Ovary (tissue), 9 donors: ENCODE results near the gene CHMP5. TPM values are rescaled to one million over a fixed set of nuclear protein-coding genes. Genes with fewer than 3 reads are reported as not detected.
A peak's percentile ranks its signal among the peaks of the same experiment; 100 is the strongest.

Experiments used
- DNase-seq, 5 donors: peaks; one replicate each; pipeline ENCODE4 v3.0.0-alpha.2; 2019 to 2020
- H3K27ac ChIP-seq, 2 donors: fragments of 200-600 bp; one replicate each; pipeline versions ENCODE4 v1.5.1 to v1.8.0; 2019 to 2022
- H3K27me3 ChIP-seq: fragments of 200-600 bp; one replicate; pipeline ENCODE4 v1.8.0; 2022
- H3K36me3 ChIP-seq: fragments of 200-600 bp; sonication (generic); one replicate; pipeline ENCODE4 v1.5.1; 2019
- H3K4me1 ChIP-seq: one replicate; pipeline ENCODE4 v1.8.1; 2013; ENCODE audit warnings: mild to moderate bottlenecking, moderate library complexity; ENCODE audit not compliant: insufficient read depth
- H3K4me3 ChIP-seq: fragments of 200-600 bp; sonication (generic); one replicate; pipeline ENCODE4 v1.5.1; 2017
- H3K9me3 ChIP-seq, 2 donors: fragments of 200-600 bp in 1 of 2; sonication (generic) in 1 of 2; one replicate each; pipeline versions ENCODE4 v1.5.1 to v1.8.1; 2013 to 2019; ENCODE audit warnings: mild to moderate bottlenecking in 1 of 2, moderate library complexity in 1 of 2
- EP300 ChIP-seq: sonication (generic); formaldehyde crosslinking; IDR thresholded peaks from one replicate; pipeline ENCODE4 v1.6.1; 2017; ENCODE audit warnings: antibody characterized with exemption
- POLR2A ChIP-seq: fragments of 450-650 bp; IDR thresholded peaks from one replicate; pipeline ENCODE4 v1.6.1; 2017; ENCODE audit warnings: antibody characterized with exemption, mild to moderate bottlenecking, moderate library complexity
- WGBS, 3 donors: extraction: QIAGEN DNeasy Blood & Tissue Kit in 1 of 3; methylation state at CpG; one replicate each; pipeline versions ENCODE4 v1.1.5 to v1.1.7; 2013 to 2017; 5-methylcytosine and 5-hydroxymethylcytosine counted together
- intact Hi-C, 4 donors: fragments of 100-400 bp; cut with DNase I; formaldehyde crosslinking; loops; one replicate each; pipeline versions ENCODE4 v1.11.0 to v1.15.1; 2022 to 2023
- polyA plus RNA-seq, 2 donors: library from polyadenylated mRNA; stranded (reverse); fragments of 200-250 nt in 1 of 2; fragments of 350-450 nt in 1 of 2; fragmentation: Illumina TruSeq in 1 of 2; extraction: RNeasy Lipid Tissue Mini Kit (QIAGEN cat#74804) in 1 of 2; gene quantifications; one replicate each; pipeline ENCODE4 v1.2.3, GENCODE V29; 2013 to 2014
- total RNA-seq, 7 donors: library from RNA; depleted of rRNA in 2 of 7; stranded (reverse); fragments of >200 nt in 2 of 7; fragmentation: NEBNext Ultra II Directional in 3 of 7; extraction: Animal tissue kit (Norgen Biotek cat#: 25700) in 3 of 7; gene quantifications; one replicate each; pipeline versions ENCODE4 v1.1.0 to v1.2.4, GENCODE V29; 2016 to 2023
- TF ChIP-seq, protein P1 (sequence below), 3 donors: fragments of 450-650 bp in 2 of 3; fragments of 200-600 bp in 1 of 3; IDR thresholded peaks; one replicate each; pipeline versions ENCODE4 v1.5.1 to v1.8.0; 2016 to 2022; ENCODE audit warnings: antibody characterized with exemption in 3 of 3, mild to moderate bottlenecking in 1 of 3
- donor health status: DM: no; HTN: no; CAD: no; lungs with moderate emphysema.
- donor health status: DM: no; HTN: no; CAD: no.
- donor health status: Bipolar disorder and iron deficiency.
- donor health status: DM: yes; HTN: yes; CAD: no.
- donor health status: DM: no; HTN: no; CAD: no.
- donor health status: DM: yes; HTN: yes; CAD: no.

The CHMP5 gene
- total and polyA plus RNA-seq, 9 donors, result 39.7 to 66.5 (median 52.9) TPM

DNA sequence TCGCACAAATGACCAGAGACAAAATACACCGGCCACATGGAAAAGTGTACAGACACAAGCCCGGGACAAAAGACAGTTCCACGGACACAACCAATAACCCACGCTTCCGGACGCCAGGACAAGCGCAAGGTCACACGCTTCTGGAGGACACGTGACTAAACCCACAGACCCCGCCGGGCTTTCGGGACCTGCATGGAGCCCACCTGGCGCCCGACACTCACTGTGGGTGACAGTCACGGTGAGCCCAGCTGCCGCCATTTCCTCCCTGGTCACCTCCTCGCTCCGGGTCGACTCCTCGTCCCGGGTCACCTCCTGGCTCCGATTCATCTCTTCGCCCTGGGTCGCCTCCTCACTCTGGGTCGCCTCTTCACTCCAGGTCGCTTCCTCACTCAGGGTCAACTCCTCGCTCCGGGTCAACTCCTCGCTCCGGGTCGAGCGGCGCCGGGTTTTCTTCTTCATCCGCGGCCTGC is 811 bp upstream of the CHMP5 start:
- peak in 1 of 5 donors; percentile 59 for DNase-seq
- TF ChIP-seq, protein P1, sequence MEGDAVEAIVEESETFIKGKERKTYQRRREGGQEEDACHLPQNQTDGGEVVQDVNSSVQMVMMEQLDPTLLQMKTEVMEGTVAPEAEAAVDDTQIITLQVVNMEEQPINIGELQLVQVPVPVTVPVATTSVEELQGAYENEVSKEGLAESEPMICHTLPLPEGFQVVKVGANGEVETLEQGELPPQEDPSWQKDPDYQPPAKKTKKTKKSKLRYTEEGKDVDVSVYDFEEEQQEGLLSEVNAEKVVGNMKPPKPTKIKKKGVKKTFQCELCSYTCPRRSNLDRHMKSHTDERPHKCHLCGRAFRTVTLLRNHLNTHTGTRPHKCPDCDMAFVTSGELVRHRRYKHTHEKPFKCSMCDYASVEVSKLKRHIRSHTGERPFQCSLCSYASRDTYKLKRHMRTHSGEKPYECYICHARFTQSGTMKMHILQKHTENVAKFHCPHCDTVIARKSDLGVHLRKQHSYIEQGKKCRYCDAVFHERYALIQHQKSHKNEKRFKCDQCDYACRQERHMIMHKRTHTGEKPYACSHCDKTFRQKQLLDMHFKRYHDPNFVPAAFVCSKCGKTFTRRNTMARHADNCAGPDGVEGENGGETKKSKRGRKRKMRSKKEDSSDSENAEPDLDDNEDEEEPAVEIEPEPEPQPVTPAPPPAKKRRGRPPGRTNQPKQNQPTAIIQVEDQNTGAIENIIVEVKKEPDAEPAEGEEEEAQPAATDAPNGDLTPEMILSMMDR (IDR thresholded peaks at IDR 0.05), result no peak
- no peaks in the 10 kb centered on the region for H3K9me3 ChIP-seq
- no peaks in the 10 kb centered on the region for H3K36me3 ChIP-seq
- H3K4me1 ChIP-seq, result peaks cover 11% of the 10 kb centered on the region
- no peaks in the 10 kb centered on the region for H3K27me3 ChIP-seq
- peak overlapping the region; percentile 67 to 82 for H3K27ac ChIP-seq
- peak overlapping the region; percentile 72 for H3K4me3 ChIP-seq
- 0 to 1% (median 0%) methylated on average over 37 of the region's 37 CpGs for WGBS, 3 donors
- intact Hi-C loops, result no loop called here

DNA sequence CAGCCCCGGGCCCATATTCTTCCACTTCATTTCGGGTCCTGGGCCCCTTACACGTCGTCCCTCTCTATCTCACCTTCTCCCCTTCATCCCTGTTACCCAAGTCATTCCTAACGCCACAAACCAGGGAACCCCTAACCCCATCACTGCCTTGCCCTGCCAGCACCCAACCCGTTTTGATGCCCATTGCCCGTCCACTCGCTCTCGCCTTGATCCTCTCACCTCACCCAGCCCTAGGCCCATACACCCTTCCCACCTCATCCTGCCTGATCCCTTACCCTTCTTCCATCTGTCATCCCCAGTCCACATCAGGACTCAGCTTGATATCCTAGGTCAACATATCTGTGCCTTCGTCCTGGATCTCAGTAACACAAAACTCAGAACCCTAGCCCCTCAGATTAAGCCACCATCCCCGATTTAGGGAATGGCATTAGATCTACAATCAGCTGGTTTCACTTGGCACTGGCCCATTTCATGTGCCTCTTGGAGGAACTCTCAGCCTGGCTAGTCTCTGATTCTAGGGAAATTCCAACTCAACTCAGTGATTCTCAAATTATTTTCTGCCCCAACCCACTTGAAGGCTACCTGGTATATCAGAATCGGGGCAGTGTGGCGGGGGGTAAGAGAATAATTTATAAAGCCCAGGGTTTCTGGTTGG is 489 bp downstream of the CHMP5 start:
- intact Hi-C loops, result no loop called here
- peak overlapping the region; percentile 17 to 64 for H3K27ac ChIP-seq
- H3K9me3 ChIP-seq, result no peaks in the 10 kb centered on the region
- H3K4me3 ChIP-seq, result peak overlapping the region; percentile 55
- WGBS, 3 donors, result 17 to 20% (median 19%) methylated on average over 13 of the region's 13 CpGs
- TF ChIP-seq EP300 (no peak), POLR2A (no peak)
- TF ChIP-seq, protein P1 (IDR thresholded peaks at IDR 0.05), result no peak
- H3K27me3 ChIP-seq, result no peaks in the 10 kb centered on the region
- peak in 1 of 5 donors; percentile 46 for DNase-seq
- H3K4me1 ChIP-seq, result peaks cover 11% of the 10 kb centered on the region
- H3K36me3 ChIP-seq, result no peaks in the 10 kb centered on the region

DNA sequence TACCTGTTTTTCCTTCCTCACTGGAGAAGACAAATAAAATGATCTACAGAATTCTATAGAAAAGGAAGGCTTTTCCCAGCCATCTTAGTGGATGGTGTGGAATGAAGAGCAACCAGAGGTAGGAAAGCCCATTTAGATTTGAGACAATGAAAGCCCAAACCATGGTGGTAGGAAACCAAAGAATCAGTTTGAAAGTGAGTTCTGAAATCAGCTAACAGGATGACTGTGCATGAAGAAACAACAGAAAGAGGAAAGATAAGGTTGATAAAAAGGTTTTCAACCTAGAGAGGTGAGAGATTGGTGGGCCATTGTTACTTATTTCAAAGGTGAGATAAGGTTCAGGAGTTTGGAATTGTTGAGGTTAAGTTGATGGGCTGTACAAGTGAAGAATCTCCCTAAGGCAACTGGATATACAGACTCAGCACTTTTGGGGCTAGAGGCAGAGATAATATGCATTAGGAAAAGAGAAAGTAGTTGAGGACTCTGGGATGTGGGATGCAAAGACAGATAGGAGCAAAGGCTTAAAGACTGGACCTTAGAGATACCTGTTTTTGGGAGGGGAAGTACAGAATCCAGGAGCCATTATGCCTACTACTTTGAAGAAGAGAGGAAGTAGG is 2.4 kb downstream of the CHMP5 start:
- no peaks in the 10 kb centered on the region for H3K36me3 ChIP-seq
- H3K4me3 ChIP-seq, result no peak overlapping the region
- intact Hi-C loops, result no loop called here
- DNase-seq, result no peak
- TF ChIP-seq POLR2A, result no peak
- TF ChIP-seq, protein P1 (IDR thresholded peaks at IDR 0.05), result no peak
- TF ChIP-seq EP300, result no peak
- H3K27me3 ChIP-seq, result no peaks in the 10 kb centered on the region
- H3K9me3 ChIP-seq, result no peaks in the 10 kb centered on the region
- no peak overlapping the region for H3K27ac ChIP-seq
- peaks cover 11% of the 10 kb centered on the region for H3K4me1 ChIP-seq

DNA sequence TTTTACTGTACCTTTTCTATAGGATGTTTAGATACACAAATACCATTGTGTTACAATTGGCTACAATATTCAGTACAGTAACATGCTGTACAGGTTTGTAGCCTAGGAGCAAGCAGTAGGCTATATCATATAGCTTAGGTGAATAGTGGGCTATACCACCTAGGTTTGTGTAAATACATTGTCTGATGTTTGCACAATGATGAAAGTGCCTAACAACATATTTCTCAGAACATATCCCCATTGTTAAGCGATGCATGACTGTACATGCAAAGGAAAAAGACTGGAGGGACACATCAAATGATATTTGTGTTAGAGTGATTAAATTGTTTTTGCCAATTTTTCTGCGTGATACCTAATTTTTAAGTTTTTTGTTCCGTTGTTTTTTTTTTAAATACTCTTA is 5.3 kb downstream of the CHMP5 start:
- intact Hi-C loops, result no loop called here
- peaks cover 10% of the 10 kb centered on the region for H3K4me1 ChIP-seq
- DNase-seq, result no peak
- no peak overlapping the region for H3K4me3 ChIP-seq
- H3K27me3 ChIP-seq, result no peaks in the 10 kb centered on the region
- no peaks in the 10 kb centered on the region for H3K36me3 ChIP-seq
- H3K9me3 ChIP-seq, result no peaks in the 10 kb centered on the region
- TF ChIP-seq POLR2A (no peak), EP300 (no peak)
- TF ChIP-seq, protein P1 (IDR thresholded peaks at IDR 0.05), result no peak
- no peak overlapping the region for H3K27ac ChIP-seq
- WGBS, 3 donors, result 93 to 96% (median 96%) methylated on average over 3 of the region's 3 CpGs
